HG03520 (cell line): ENCODE data around the gene MPDU1.

ENCODE experiments used
- ATAC-seq: cut with Tn5 transposase; IDR thresholded peaks from one replicate; pipeline ENCODE4 v1.9.1; 2021; ENCODE audit warnings: mild to moderate bottlenecking, moderate library complexity; ENCODE audit not compliant: unreplicated experiment

Gene MPDU1

DNA sequence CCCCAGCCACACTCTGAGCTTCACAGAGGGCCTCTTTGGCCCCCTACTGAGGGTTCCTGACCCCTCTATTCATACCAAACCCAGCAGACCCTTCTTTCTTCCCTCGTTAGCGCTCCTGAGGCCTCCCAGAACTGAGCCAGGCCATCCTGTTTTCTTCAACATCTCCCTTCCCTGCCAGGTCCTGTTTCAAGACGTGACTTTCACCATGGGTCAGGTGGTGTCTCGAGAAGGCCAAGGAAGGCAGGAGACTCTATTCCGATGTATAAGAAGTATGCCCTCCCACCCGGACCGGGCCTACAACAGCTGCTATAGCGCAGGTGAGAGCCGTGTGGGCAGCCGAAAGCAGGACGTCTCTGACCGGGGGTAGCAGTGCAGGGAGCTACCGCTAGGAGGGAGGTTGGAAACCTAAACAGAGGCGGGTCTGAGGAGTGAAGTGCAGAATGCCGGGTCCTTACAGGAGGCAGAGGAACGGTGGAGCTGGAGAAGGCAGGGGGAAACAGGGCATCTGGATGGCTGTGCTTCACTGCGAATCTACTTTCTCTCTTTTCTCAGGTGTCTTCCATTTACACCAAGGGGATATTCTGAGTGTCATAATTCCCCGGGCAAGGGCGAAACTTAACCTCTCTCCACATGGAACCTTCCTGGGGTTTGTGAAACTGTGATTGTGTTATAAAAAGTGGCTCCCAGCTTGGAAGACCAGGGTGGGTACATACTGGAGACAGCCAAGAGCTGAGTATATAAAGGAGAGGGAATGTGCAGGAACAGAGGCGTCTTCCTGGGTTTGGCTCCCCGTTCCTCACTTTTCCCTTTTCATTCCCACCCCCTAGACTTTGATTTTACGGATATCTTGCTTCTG is 23.3 kb upstream of the MPDU1 start:
- ATAC-seq: no peak

- ATAC-seq: no peak
Observed at GRCh38 chr17:7561028-7561575, 22.6 kb upstream of the MPDU1 start.

GRCh38 chr17:7561589-7562207 is 22.0 kb upstream of the MPDU1 start, which contains the start of gene SENP3:
Gene SENP3, plus strand, starts transcription at chr17:7561919. Its CDS starts 1,158 bp downstream, at chr17:7563077.
- peak; percentile 41 for ATAC-seq

- peak; percentile 3 for ATAC-seq
Observed at GRCh38 chr17:7562208-7562605, 21.4 kb upstream of the MPDU1 start.

GRCh38 chr17:7563115-7563869 is 20.4 kb upstream of the MPDU1 start:
- no peak for ATAC-seq

DNA sequence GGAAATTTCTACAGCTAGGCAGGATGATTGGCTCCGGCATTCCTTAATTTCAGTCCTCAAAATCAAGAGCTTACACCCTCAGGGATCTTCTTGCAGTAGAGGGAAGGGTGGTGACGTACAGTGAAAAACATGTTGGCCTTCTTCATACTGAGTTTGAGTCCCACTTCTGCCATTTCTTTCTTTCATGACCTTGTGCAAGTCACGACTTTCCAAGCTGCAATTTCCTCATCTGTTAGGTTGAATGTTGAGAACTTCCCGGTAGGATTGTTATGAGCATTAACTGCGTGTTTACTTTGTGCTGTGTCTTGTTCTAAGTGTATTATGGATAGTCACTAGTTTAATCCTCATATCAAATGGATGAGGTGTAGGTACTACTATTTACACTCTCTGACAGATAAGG is 14.1 kb upstream of the MPDU1 start:
- ATAC-seq: no peak

GRCh38 chr17:7570351-7570750 is 13.3 kb upstream of the MPDU1 start:
- ATAC-seq: no peak

DNA sequence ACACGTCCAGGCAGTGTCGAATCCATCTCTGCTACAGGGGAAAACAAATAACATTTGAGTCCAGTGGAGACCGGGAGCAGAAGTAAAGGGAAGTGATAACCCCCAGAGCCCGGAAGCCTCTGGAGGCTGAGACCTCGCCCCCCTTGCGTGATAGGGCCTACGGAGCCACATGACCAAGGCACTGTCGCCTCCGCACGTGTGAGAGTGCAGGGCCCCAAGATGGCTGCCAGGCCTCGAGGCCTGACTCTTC is 11.4 kb upstream of the MPDU1 start:
- ATAC-seq: no peak

DNA sequence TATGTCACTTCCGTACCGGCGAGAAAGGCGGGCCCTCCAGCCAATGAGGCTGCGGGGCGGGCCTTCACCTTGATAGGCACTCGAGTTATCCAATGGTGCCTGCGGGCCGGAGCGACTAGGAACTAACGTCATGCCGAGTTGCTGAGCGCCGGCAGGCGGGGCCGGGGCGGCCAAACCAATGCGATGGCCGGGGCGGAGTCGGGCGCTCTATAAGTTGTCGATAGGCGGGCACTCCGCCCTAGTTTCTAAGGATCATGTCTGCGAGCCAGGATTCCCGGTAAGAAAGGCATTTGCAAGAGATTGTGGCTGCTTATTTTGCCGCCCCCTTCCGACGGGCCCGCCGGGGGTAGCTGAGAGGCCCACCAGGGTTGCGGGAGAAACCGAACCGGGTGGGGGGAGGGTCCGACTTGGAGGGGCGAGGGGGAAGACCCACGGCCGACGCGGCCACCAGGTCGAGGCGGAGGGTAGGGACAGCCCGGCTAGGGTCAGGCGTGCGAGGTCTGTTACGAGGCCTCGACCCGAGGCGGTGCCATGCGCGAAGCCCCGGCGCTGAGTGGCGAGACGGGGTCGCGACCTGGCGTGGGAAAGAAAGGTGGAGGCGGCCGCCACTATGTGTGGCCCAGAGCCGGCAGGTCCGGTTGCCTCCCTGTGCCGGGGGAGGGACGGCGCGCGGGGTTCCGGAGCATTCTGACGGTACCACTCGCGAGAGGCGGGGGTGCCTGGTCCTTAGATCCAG is 10.9 kb upstream of the MPDU1 start:
- peak; percentile 88 for ATAC-seq

GRCh38 chr17:7573324-7574080 is 10.2 kb upstream of the MPDU1 start:
- ATAC-seq: no peak

DNA sequence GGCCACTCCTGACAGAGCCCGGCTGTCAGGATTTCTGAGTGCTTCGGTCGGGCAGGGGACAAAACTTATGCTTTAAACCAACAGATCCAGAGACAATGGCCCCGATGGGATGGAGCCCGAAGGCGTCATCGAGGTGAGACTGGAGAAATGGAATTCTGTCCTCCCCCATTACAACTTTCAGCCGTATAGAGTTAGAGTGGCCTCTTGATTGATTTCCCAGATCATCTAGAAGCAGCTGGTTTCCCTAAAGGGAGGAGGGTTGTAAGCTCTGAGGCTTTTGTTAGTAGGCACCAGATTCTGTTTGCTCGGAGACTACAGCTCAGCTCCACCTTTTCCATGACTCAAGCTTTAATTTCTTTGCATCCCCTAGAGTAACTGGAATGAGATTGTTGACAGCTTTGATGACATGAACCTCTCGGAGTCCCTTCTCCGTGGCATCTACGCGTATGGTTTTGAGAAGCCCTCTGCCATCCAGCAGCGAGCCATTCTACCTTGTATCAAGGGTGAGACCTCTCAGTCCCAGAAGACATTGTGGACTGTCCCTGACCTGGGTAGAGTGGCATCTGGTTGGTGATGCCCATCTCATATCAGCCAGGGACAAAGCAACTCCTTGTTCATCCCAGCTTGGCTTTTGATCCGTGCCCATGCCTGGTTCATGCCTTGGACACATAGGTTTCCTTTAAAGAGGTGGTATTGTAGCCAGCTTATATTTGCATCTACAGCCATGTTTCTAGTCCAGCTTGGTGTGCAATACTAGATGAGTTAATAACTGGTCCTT is 9.3 kb upstream of the MPDU1 start:
- no peak for ATAC-seq

- ATAC-seq: no peak
Observed at GRCh38 chr17:7575481-7575883, 8.2 kb upstream of the MPDU1 start.

GRCh38 chr17:7575959-7576358 is 7.7 kb upstream of the MPDU1 start:
- no peak for ATAC-seq

GRCh38 chr17:7576432-7576937 is 7.2 kb upstream of the MPDU1 start:
- ATAC-seq: no peak

- no peak for ATAC-seq
Observed at GRCh38 chr17:7577327-7578199, 6.1 kb upstream of the MPDU1 start.

GRCh38 chr17:7579001-7579833 is 4.4 kb upstream of the MPDU1 start, which contains the start of gene CD68:
Gene CD68, plus strand, starts transcription at chr17:7579638. Its CDS starts 40 bp downstream, at chr17:7579678.
- ATAC-seq: no peak
